Activated CD4-positive, CD25-positive, alpha-beta regulatory T cell treated with anti-CD3 and anti-CD28 coated beads, Interleukin-2, amount 50 U/mL, for 24 hours (primary cell): Measurements from ENCODE around the gene SGCB.

Experiments used
- ATAC-seq, 2 donors: fragments of 150-1000 bp; cut with Tn5 transposase; one replicate each; pipeline ENCODE4 v1.10.0; 2021; ENCODE audit warnings: mild to moderate bottlenecking in 1 of 2, moderate library complexity in 1 of 2

Gene SGCB

DNA sequence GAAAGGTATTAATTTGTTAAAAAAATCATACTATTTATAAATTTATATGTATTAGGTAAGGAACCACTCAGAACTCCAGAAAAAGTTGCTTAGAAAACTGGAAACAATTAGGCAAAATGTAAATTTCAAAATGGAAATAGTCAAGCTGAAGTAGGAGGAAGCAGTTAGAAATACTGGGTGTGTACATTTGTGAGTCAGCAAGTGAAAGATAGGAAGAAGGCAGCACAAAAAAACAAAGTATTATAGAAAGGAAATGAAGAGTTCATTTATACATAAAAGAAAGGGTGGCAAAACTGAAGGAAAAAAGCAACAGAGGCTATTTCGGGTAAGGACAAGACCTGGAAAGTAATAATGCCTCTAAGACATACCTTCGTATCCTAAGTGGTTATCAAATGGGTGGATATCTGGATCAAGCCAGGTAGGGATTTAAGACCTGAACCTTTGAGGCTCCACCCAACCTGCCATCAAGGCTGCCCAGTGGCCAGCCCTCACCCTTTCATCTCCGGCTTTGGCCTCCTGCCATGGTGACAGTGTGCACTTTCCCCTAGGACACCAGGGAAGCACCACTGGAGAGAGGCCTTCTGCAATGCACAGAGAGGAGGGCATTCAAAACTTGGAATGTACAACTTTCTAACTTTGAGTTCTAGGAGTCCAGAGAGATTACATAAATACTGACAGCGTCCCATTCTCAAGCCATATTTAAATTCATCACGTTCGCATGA, 18.0 kb downstream of the SGCB start, which contains the start of gene LRRC66:
Gene LRRC66 (minus strand): TSS at position 428 of the 722 bp plus-strand sequence. CDS start 2,750 bp downstream, outside the sequence.
- no peak for ATAC-seq

GRCh38 chr4:52017814-52018213, 20.3 kb downstream of the SGCB start:
- ATAC-seq, result no peak

- ATAC-seq, result no peak
Observed at GRCh38 chr4:52016981-52017380, 21.1 kb downstream of the SGCB start.

GRCh38 chr4:52015366-52015765, 22.7 kb downstream of the SGCB start:
- ATAC-seq, result no peak

- ATAC-seq, result no peak
Observed at GRCh38 chr4:52014903-52015302, 23.2 kb downstream of the SGCB start.

DNA sequence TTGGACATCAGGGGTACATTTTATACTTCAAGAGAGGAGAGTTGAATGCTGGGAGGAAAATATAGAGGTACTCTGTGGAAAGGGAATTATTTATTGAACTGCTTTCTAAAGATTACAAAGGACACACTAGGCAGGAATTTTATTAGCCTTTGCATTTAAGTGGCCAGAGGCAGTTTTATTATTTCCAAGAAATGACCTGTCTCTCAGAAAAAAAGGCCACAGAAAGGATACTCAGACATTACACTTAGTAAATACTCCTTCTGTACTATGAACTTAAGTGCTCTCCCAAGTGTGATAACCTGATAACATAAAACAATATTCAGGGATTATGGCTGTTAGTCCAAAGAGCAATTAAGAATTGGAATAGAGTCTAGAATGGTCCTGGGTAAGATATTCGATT, 25.4 kb downstream of the SGCB start:
- ATAC-seq, result no peak

GRCh38 chr4:52010986-52011385, 27.1 kb downstream of the SGCB start:
- no peak for ATAC-seq

GRCh38 chr4:52006887-52007286, 31.2 kb downstream of the SGCB start:
- no peak for ATAC-seq

DNA sequence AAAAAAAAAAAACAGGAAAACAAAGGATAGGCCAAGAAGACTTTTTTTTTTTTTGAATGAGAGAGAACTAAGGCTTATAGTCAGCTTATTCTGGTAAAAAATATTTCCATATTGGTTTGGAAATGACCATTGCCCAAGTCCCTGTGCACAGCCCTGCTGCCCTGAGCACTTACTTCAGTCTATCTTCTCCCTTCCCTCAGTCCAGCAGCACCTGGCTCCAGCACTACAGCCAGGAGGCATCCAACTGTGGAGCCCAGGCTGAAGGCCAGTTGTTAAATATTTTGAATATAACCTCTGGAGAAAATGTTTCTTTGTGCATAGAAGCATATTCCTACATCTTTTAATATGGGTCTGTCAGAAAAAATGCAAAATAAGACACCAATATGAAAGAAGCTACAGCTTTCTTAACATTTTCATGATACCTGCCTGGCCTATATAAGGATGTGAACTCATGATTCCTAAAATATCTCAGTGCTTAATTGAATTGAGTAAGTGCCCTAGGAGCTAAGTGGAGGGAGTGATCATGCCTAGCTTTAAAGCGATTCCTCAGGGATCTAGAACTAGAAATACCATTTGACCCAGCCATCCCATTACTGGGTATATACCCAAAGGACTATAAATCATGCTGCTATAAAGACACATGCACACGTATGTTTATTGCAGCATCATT, 32.4 kb downstream of the SGCB start:
- ATAC-seq, result no peak

GRCh38 chr4:52004414-52004813, 33.7 kb downstream of the SGCB start:
- ATAC-seq, result no peak

GRCh38 chr4:52001616-52002015, 36.5 kb downstream of the SGCB start:
- ATAC-seq, result no peak

GRCh38 chr4:51999250-51999649, 38.8 kb downstream of the SGCB start:
- ATAC-seq, result no peak

- no peak for ATAC-seq
Observed at GRCh38 chr4:51998837-51999236, 39.3 kb downstream of the SGCB start.

DNA sequence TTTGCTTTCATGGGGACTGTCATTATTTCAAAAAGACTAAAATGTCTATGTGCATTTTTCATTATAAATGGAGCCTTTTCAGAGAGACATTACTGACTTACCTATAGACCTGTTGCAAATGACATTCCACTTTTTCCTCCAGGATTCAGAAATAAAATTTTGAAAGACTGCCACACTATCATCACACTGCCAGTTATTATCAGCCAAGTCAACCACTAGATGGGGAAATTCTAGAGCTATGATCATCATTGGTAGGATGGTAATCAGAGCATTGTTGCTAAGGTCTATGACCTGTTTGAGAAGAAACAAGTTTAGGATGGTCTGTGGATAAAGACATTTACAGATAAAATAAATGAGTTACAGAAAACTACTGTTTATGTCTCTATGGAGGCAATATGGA, 40.5 kb downstream of the SGCB start:
- ATAC-seq, result no peak

GRCh38 chr4:51995647-51996220, 42.4 kb downstream of the SGCB start:
- no peak for ATAC-seq
